ENCODE data around the gene DGUOK. TPM values are rescaled to one million over a fixed set of nuclear protein-coding genes. Genes with fewer than 3 reads are reported as not detected.
"Not testable (repeated sequence)": the region's sequence is repeated elsewhere in the genome, so short reads cannot be mapped to it uniquely, and the experiment has no call there.

The DGUOK gene
- total RNA-seq, 1 experiment from 2014 or later: 52.2 TPM

DNA sequence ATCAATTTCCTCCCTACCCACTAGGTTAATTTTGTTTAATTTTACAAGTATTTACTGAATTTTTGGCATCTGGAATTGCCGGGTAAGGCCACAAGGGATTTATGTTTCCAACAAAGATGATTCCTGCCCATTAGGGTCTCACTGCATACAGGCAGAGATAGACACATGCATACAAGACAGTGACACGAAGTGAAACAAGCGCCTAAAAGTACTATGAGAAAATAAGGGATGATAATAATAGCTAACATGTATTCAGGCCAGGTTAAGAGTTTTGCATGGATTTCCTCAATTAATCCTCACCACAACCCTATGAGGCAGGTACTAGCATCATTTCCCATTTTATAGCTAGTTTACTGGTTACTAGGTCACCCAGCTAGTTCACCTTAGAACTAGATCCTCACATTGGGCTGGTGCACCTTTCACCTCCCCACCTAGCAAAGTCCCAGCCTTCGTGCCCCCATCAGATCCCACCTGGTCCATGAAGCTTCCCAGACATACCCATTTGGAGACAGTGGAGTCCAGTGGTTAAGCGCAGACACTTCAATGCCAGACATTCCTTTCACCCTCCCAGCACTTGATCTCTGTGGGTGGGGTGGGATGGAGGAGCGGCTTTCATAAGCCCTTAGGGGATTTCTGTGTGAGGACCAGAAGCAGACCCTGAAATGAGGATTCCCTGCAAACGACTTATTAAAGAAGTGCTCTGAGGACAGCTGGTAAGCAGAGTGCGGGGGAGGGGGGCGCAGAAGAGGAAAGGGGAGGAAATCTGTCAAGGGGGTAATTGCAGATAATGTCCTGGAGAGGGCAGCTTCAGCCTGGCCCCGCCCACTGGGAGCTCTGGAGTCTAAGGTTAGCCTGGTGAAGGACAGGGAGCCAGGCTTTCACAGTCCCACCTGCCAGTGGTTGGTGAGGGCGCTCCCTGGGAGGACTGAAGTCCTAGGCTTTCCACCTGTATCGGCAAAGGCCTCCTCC is 5.8 kb upstream of the DGUOK start:
- peak; percentile 43 for DNase-seq (ENCODE audit: low read depth)

DNA sequence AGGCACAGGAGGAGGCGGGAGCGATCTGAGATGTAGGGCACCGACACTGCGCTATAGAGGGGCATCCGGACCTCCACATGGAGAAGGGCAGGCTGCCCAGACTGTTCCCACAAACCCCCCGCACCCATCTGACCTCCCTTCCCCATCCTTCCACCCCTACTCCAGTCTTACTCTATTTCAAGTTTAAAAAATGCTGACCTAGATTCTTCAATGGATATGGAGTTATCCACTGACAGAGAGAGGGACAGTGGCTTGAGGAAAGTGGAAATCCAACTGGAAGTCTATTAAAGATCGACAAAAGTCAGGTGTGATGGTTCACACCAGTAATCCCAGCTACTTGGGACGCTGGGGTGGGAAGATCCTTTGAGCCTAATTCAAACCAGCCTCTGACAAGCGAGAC is 5.1 kb upstream of the DGUOK start:
- DNase-seq (ENCODE audit: low read depth): no peak

DNA sequence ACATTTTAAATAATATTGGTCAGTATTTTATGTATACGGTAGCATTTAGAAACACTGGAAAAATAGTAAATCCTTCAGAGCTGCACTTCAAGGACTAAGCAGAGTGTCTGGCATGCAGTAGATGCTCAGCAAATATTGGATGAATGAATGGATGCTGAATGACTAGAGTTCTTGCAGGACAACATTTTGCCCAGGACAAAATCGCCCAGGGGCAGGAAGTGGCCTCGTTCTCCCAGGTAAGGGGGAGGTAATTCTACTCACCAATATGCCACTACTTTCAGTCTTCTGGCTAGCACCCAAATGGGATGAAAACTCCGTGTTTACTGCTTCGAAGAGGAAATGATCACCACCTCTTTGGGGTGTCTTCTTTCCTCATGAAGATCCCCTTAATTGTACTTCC is 4.0 kb upstream of the DGUOK start:
- DNase-seq (ENCODE audit: low read depth): no peak

DNA sequence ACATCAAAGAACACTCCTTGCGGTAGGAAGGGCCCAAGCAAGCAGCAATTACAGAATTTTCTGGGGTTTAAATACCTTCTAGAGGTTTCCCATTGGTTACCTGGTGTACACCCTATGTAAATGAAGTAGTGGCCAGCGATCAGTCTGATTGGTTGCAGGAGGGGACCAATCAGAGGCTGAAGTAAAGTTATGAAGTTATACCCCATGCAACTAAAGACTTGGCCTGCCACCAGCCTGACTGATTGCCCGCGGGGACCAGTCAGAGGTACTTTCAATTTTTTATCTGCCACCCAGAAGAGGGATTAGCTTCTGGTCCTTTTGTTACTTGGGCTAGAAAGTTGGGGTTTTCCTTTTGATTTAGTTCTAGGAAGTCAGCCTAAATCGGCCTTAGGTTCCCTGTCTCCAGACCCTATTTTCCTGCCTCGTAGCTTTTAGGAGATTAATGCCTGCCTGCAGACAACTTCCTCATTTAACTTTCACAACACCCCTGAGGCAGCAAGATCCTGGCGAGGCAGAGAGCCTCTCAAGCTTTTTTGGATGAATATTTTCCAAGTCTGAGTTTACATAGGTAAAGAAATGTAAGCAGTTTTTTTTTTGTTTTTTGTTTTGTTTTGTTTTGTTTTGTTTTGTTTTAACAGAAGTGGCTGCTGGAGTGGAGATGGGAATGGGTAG is 1.5 kb upstream of the DGUOK start:
- no peak for DNase-seq (ENCODE audit: low read depth)

DNA sequence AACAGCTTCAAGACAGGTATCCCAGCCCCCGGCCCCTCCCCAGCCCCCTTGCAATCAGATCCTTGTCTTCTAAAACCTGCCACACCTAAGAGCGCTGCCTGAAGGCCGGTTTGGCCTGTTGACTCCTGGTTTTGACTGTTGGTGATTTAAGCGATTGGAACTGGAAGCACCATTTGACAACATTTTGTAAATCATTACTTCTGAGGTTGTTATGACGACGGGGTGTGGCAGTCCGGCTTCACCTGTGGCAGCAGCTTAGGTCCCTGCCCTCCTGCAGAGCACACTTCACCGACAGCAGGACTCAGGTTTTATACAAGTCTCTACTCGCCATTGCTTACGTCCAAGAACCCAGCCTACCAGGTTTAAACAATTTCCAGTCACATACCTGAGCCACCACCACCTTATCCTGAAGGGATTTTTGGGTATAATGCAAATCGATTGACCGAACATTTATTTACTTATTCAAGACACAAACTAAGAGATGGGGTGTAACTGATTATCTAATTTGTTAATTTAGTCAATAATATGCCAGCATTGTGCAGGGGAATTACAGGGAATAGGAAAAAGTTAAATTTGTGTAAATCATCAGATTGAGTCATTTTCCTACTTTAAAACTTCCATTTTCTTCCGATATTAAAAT is 707 bp upstream of the DGUOK start:
- DNase-seq (ENCODE audit: low read depth): no peak

DNA sequence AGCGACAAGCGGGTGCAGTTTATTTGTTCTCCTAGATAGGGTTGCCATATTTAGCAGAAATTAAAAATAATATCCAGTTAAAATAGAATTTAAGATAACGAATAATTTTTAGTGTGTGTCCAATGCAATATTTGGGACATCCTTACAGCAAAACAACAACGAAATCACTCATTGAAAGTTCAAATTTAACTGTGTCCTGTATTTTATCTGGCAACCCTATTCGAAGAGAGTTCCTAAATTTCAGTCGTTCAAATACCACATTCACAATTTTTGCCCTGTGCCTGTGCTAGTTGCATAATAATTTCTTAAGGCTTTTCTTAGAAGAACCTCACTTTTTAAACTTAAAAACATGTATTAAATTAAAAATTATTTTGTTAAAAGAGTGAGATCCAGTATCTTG is 664 bp downstream of the DGUOK start:
- DNase-seq (ENCODE audit: low read depth): no peak

DNA sequence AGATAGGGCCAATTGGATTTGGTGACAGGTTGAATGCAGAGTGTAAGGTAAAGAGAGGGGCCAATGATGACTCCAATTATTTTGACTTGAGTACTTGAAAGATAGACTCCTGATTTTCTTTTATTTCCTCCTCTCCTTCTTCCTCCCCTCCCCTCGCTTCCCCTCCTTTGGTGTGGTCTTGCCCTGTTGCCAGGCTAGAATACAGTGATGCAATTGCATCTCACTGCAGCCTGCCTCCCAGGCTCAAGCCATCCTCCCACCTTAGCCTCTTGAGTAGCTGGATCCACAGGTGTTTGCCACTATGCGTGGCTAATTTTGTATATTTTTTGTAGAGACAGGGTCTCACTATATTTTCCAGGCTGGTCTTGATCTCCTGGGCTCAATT is 2.3 kb downstream of the DGUOK start:
- DNase-seq (ENCODE audit: low read depth): no peak

DNA sequence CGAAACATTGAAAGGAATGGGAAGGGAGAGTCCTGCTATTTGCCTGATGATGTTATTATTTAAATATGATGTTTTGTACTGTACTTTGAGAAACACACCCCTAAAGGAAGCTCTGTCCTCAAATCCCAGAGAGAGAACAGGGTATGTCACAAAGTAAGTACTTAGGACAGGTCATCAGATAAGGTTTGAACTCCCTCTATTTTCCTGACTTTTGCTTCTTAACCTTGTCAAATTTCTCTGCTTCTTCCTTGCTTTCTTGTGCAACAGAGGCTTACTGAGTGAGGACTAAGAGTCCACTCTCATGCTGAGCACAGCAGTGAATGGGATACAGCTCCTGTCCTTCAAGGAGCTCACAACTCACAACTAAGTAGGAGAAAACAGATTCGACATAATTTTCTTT is 3.7 kb downstream of the DGUOK start:
- DNase-seq (ENCODE audit: low read depth): no peak

DNA sequence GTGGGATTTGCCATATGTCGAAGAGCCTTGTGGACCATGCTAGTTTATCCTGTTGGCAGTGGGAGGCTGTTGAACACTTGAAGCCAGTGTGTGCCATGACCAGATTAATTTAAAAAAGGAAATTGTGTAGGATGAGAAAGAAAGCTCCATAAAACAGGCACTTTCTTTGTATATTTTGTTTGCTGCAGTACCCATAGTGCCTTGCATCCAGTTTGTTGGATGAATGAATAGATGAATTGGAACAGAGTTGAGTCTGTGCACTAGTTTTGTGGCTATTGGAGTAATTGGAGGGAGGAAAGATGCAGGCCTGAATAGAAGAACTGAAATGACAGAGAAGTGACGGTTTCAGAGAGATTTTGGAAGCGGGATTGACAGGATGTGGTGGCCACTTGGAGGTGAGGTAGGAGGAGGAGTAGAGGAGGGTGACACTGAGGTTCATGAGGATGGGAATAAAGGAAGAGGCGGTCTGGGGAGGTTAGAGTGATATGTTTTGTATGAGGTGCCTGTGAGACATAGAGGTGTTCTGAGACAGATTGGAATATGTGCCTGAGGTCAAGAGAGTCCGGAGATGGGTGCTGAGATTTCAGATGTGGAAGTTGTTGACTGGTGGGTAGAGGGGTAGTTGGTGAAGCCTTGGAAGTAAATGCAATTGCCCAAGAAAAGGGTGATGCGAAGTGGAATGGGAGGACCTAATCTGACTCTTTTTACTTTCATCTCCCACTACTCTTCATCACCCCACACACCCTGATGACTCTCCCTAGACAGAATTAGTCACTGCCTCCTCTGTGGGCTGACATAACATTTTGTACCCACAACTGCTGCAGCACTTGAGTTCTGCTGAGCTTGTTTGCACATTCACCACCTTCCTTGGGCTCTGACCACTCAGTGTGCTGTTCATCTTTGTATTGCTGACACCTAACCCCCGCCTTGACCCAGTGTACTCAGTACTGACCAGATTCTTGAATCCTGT is 5.1 kb downstream of the DGUOK start:
- peak; percentile 70 for DNase-seq (ENCODE audit: low read depth)

DNA sequence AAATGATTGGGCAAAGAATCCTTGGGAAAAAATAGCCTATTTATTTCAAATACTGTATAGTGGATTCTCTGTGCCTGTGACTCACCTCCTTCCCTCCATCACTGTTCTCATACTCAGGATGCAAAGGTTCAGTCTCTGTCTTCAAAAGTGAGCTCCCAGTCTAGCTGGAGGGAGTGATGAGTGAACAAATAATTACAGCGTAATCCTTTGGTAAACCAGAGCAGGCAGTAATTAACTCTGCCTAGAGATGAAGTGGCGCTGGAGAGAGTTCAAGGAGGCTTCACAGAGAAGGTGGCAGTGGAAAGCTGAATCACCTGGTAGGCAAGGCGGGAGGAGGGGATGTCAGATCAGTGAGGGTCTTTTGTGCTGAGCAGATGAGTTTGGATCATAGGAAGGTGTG is 6.5 kb downstream of the DGUOK start:
- DNase-seq (ENCODE audit: low read depth): no peak

DNA sequence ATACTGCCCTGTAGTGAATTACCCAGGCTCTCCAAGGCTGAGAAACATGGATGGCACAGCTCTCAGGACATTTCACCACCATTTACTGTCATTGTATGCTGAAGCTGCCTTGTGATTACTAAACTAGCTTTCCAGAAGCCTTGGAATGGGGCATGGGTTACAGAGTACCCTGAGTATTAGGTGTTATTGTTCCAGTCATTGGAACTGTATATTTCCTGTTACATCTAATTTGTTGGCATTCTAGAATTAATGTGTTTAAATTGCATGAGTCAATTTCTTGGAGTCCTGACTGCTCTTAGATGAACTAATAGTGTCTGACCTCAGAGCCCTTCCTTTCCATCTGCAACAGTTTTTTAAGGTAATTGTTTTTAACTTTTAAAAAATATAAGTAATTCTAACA is 9.0 kb downstream of the DGUOK start:
- no peak for DNase-seq (ENCODE audit: low read depth)

DNA sequence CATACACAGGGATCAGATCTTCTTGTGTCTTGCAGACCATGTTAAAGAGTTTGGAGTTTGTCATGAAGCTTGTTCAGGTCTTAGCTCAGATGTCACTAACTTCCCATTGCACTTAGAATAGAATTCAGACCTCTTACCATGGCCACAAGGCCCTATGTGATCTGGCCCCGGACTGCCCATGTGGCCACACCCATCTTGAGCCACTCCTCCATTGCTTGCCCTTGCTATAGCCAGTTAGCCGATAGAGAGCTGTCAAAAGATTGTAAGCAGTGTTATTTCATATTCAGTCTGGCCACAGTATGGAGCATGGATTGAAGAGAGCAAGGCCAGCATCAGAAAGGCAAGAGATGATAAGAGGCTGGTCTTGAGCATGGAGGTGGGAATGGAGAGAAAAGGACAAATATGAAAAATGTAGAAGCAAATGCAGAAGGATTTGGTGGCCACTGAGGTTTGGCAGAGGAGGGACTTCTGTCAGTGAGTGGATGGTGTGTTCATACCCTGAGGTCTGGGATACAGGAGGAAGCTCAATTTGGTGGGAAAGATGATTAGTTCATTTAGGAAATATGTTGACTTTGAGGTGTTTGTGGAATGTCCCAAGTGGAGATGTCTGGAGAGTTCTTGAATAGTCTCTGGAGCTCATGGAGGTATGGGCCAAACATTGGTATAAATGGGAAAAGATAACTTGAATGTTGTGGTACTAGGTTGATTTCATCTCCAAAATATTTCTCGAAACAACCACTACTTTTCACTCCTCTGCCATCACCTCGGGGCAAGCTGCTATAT is 10.6 kb downstream of the DGUOK start:
- no peak for DNase-seq (ENCODE audit: low read depth)

DNA sequence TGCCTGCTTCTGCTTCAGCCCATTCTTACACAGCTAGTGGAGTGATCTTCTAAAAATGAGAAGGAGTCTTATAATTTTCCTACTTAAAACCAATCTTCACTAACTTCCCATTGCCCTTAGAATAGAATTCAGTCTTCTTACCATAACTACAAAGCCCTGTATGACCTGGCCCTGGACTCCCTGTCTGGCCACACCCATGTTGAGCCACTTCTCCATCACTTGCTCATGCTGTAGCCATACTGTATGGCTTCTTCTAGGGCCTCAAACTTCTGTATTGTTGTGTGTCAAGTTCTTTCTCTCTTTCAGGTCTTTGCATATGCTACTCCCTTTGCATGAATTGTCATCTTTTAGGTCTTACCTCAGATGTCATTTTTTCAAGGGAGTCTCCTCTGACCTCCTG is 11.2 kb downstream of the DGUOK start:
- no peak for DNase-seq (ENCODE audit: low read depth)

DNA sequence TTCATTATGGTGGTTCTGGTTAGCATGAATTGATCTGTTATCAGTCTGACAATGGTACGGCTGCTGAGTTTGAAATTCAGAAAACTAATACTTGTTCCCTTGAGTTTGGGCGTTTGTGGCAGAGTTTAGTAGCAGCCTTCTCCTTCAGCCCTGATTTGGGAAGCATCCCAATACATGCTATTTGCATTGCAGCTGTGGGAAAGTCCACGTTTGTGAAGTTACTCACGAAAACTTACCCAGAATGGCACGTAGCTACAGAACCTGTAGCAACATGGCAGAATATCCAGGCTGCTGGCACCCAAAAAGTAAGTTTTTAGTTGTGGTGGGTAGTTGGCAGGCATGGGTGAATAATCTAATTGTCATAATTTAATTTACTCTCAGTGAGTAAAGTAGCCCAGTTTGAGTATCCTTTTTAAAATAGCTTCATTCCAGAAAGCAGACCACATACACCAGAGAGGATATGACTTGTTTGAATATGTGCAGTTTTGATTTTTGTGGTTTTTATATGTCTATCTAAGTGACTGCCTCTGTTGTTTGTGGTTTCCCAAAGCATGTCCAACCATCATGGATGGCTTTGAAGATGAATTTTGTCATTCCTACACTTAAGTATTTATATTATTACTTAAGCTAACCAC is 12.2 kb downstream of the DGUOK start:
- peak; percentile 35 for DNase-seq (ENCODE audit: low read depth)

DNA sequence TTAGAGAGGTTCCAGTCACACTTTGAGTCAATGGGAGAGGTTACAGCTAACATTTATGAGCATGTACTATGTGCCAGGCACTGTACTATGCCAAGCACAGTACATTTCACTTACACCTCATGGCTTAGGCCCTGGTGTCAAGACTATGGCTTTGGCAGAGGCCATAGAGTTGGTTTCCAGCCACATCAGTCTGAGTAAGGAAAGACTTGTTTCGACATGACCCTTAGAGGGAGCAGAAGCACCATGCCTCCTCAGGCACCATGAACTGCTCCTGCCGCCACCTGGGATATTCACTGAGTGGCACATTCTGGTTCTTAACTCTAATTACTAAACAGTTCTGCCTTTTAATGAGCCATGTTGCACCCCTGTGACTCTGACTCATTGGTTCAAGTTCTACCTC is 12.7 kb downstream of the DGUOK start:
- DNase-seq (ENCODE audit: low read depth): peak; percentile 18

DNA sequence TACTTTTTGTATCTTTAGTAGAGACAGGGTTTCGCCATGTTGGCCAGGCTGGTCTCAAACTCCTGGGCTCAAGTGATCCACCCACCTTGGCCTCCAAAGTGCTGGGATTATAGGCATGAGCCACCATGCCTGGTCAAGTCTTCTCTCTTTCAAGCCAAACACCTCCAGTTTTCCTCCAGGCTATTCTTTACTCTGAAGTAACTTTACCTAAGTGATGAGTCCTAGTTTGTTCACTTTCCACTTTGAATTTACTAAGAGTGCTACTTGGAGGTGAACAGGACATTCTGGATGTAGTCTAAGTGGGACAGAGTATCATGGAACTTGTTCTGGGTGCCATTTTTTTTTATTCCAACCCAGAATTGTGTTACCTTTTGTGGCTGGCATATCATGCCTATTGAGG is 13.4 kb downstream of the DGUOK start:
- not testable (repeated sequence) for DNase-seq (ENCODE audit: low read depth)

DNA sequence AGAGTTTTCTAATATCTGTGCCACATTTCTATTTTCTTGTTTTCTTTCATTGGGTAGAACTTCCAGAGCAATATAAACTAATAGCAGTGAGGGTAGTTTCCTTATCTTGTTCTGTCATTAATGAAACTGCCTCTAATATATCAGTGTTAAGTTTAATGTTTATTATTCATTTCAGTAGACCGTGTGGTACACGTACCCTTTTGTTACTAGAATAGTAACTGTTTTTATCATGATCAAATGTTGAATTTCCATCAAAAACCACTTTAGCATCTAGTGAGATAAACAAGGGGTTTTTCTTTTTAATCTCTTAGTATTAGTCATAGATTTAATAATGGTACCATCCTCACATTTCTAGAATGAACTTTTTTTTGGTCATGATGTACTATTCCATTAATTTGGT is 16.0 kb downstream of the DGUOK start:
- no peak for DNase-seq (ENCODE audit: low read depth)

DNA sequence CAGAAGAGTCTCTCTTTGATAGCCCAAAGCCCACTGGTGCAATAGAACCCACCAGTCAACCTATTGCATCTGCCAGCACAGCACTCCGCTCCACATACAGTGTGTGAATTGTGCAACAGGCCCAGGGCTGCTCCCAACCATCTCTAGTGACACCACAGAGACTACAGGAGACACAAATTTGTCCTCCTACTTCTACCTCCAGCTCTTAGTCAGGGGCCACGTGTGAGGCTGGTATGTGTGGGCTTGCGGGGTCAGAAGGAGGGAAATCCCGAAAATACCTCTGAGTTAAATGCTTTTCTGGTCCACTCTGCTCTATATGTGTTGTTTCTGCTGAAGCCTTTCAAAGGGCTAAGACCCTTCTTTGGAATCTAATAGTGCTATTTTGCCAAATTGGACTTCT is 18.0 kb downstream of the DGUOK start:
- DNase-seq (ENCODE audit: low read depth): no peak

DNA sequence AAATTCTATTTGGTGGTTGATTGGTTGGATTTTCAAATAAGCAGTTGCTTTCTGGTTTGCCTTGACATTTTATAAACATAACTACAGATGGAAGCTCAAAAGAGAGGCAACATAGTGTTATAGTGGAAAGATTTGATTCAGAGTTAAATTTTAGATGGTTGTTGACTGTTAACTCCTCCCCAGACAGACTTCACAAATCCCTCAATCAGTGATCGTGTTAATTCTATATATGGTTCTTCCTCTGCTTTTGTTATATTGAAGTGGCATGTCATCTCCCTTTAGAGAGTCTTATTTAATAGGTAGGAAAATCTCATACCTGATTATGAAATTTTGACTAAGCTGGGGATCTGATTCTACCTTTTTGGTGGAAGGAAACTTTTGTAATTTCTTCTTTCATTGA is 19.5 kb downstream of the DGUOK start:
- DNase-seq (ENCODE audit: low read depth): no peak

DNA sequence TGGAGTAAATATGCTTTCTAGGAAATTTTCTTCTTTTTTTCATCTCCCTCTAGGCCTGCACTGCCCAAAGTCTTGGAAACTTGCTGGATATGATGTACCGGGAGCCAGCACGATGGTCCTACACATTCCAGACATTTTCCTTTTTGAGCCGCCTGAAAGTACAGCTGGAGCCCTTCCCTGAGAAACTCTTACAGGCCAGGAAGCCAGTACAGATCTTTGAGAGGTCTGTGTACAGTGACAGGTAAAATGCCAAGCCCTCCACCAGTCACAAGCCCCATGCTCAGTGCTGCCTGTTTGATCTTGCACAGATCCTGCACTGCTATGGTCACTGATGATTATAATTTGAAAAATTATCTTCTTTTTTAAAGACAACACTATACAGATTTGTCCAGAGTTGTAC is 20.0 kb downstream of the DGUOK start:
- DNase-seq (ENCODE audit: low read depth): no peak

All from Daoy (cell line).